HCT116 (cell line): Measurements from ENCODE around the gene DPYSL4.

Source experiments
- CBX3 ChIP-seq: IDR thresholded peaks from 2 replicates; pipeline ENCODE4 v1.6.1; 2012; ENCODE audit warnings: low read depth
- EGR1 ChIP-seq: IDR thresholded peaks from 2 replicates; pipeline ENCODE4 v1.6.1; 2012; ENCODE audit warnings: low read depth
- EZH2 ChIP-seq: fragments of 200-600 bp; sonication (generic); IDR thresholded peaks from 2 replicates; pipeline ENCODE4 v1.6.1; 2017; ENCODE audit warnings: antibody characterized with exemption, mixed run types
- FOSL1 ChIP-seq: IDR thresholded peaks from 2 replicates; pipeline ENCODE4 v1.6.1; 2012; ENCODE audit warnings: low read depth
- POLR2A ChIP-seq: IDR thresholded peaks from 2 replicates; pipeline ENCODE4 v1.7.0; 2011; ENCODE audit warnings: borderline replicate concordance; ENCODE audit not compliant: insufficient read depth, insufficient read length; ENCODE audit errors: extremely low read depth
- POLR2AphosphoS5 ChIP-seq: IDR thresholded peaks from 2 replicates; pipeline ENCODE4 v1.6.1; 2011; ENCODE audit warnings: mild to moderate bottlenecking, low read depth, low read length, moderate library complexity
- RAD21 ChIP-seq: IDR thresholded peaks from 2 replicates; pipeline ENCODE4 v1.6.1; 2012; ENCODE audit warnings: low read depth, mild to moderate bottlenecking
- SIN3A ChIP-seq: IDR thresholded peaks from 2 replicates; pipeline ENCODE4 v1.6.1; 2012; ENCODE audit warnings: low read depth
- SP1 ChIP-seq: IDR thresholded peaks from 2 replicates; pipeline ENCODE4 v1.6.1; 2012; ENCODE audit warnings: low read depth
- YY1 ChIP-seq: IDR thresholded peaks from 2 replicates; pipeline ENCODE4 v1.6.1; 2011; ENCODE audit warnings: low read length, low read depth, moderate library complexity, mild to moderate bottlenecking; ENCODE audit not compliant: insufficient replicate concordance; ENCODE audit errors: extremely low read depth
- TF ChIP-seq, protein P1 (sequence below), 3 experiments: fragments of 200-600 bp in 1 of 3; sonication (generic) in 1 of 3; IDR thresholded peaks in 2 of 3; conservative IDR thresholded peaks in 1 of 3; 2 replicates each; pipeline ENCODE4 v1.5.1; 2012 to 2017; ENCODE audit warnings: low read depth in 2 of 3, low read length in 2 of 3, antibody characterized with exemption in 1 of 3, borderline replicate concordance in 1 of 3, control low read depth in 1 of 3, mild to moderate bottlenecking in 1 of 3, mixed read lengths in 1 of 3, mixed run types in 1 of 3, moderate library complexity in 1 of 3; ENCODE audit not compliant: insufficient read depth in 1 of 3
- TF ChIP-seq, protein P2 (sequence below): IDR thresholded peaks from 2 replicates; pipeline ENCODE4 v1.6.1; 2012
- TF ChIP-seq, protein P3 (sequence below): IDR thresholded peaks from 2 replicates; pipeline ENCODE4 v1.6.1; 2012; ENCODE audit warnings: low read depth

DNA sequence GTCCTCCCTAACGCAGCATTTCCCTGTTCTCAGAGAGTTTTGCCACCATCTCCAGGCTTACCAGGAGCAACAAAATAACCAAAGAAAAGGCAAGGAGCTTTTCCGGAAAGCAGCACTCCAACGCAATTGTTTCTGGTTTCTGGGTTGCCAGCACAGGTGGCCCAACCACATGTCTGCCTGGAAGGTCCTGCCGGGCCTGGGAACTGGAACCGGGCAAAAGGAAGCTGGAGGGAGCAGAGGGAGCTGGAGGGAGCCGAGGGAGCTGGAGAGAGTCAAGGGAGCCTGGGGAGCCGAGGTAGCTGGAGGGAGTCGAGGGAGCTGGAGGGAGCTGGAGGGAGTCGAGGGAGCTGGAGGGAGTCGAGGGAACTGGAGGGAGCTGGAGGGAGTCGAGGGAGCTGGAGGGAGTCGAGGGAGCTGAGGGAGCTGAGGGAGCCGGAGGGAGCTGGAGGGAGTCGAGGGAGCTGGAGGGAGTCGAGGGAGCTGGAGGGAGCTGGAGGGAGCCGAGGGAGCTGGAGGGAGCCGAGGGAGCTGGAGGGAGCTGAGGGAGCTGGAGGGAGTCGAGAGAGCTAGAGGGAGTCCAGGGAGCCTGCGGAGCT is 66.4 kb downstream of the DPYSL4 start:
- no peak for TF ChIP-seq POLR2AphosphoS5
- TF ChIP-seq, protein P1, sequence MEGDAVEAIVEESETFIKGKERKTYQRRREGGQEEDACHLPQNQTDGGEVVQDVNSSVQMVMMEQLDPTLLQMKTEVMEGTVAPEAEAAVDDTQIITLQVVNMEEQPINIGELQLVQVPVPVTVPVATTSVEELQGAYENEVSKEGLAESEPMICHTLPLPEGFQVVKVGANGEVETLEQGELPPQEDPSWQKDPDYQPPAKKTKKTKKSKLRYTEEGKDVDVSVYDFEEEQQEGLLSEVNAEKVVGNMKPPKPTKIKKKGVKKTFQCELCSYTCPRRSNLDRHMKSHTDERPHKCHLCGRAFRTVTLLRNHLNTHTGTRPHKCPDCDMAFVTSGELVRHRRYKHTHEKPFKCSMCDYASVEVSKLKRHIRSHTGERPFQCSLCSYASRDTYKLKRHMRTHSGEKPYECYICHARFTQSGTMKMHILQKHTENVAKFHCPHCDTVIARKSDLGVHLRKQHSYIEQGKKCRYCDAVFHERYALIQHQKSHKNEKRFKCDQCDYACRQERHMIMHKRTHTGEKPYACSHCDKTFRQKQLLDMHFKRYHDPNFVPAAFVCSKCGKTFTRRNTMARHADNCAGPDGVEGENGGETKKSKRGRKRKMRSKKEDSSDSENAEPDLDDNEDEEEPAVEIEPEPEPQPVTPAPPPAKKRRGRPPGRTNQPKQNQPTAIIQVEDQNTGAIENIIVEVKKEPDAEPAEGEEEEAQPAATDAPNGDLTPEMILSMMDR (IDR thresholded peaks at IDR 0.05 in 2 of 3, conservative IDR thresholded peaks at IDR 0.05 in 1 of 3; ENCODE audit: borderline replicate concordance in 1 of 3, insufficient read depth in 1 of 3, low read depth in 2 of 3, low read length in 2 of 3): no peak
- TF ChIP-seq, protein P2, sequence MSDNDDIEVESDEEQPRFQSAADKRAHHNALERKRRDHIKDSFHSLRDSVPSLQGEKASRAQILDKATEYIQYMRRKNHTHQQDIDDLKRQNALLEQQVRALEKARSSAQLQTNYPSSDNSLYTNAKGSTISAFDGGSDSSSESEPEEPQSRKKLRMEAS: no peak
- no peak for TF ChIP-seq CBX3
- TF ChIP-seq YY1: no peak
- TF ChIP-seq EGR1: no peak
- TF ChIP-seq SP1: no peak
- TF ChIP-seq POLR2A: no peak
- TF ChIP-seq EZH2: no peak
- no peak for TF ChIP-seq FOSL1
- TF ChIP-seq, protein P3, sequence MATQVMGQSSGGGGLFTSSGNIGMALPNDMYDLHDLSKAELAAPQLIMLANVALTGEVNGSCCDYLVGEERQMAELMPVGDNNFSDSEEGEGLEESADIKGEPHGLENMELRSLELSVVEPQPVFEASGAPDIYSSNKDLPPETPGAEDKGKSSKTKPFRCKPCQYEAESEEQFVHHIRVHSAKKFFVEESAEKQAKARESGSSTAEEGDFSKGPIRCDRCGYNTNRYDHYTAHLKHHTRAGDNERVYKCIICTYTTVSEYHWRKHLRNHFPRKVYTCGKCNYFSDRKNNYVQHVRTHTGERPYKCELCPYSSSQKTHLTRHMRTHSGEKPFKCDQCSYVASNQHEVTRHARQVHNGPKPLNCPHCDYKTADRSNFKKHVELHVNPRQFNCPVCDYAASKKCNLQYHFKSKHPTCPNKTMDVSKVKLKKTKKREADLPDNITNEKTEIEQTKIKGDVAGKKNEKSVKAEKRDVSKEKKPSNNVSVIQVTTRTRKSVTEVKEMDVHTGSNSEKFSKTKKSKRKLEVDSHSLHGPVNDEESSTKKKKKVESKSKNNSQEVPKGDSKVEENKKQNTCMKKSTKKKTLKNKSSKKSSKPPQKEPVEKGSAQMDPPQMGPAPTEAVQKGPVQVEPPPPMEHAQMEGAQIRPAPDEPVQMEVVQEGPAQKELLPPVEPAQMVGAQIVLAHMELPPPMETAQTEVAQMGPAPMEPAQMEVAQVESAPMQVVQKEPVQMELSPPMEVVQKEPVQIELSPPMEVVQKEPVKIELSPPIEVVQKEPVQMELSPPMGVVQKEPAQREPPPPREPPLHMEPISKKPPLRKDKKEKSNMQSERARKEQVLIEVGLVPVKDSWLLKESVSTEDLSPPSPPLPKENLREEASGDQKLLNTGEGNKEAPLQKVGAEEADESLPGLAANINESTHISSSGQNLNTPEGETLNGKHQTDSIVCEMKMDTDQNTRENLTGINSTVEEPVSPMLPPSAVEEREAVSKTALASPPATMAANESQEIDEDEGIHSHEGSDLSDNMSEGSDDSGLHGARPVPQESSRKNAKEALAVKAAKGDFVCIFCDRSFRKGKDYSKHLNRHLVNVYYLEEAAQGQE: no peak
- no peak for TF ChIP-seq SIN3A
- no peak for TF ChIP-seq RAD21
